ENCODE data around the gene STAMBP. TPM values are rescaled to one million over a fixed set of nuclear protein-coding genes. Genes with fewer than 3 reads are reported as not detected.

STAMBP gene
- total and polyA plus RNA-seq, 2 donors (not counting 1 experiment from before 2014, with no cell fraction given), result 23.3 to 44.2 TPM

- H3K4me2 ChIP-seq (ENCODE audit: extremely low read depth, insufficient read depth, low read length), result no peak overlapping the region
These were observed 10.3 kb downstream of the STAMBP start for GRCh38 chr2:73838889-73839534.

GRCh38 chr2:73839653-73840411 lies 11.1 kb downstream of the STAMBP start:
- Histone ChIP-seq H3K79me2 (ENCODE audit: control insufficient read depth, insufficient read depth, low read length) (no peaks in the 10 kb centered on the region), H3K27me3 (ENCODE audit: control insufficient read depth, insufficient read depth, low read length) (no peaks in the 10 kb centered on the region), H3K9me3 (ENCODE audit: control insufficient read depth, insufficient read depth, low read depth, low read length) (no peaks in the 10 kb centered on the region), H2AFZ (ENCODE audit: low read length) (no peak overlapping the region), H3K4me3 (replicated peaks in 1 of 4; ENCODE audit: control extremely low read depth in 1 of 4, insufficient read depth in 1 of 4, low read depth in 3 of 4, low read length in 4 of 4) (no peak overlapping the region), H4K20me1 (ENCODE audit: control insufficient read depth, extremely low read depth, insufficient read depth, low read length) (no peaks in the 10 kb centered on the region), H3K27ac (ENCODE audit: insufficient read depth, low read length) (no peak overlapping the region), H3K9ac (ENCODE audit: insufficient read depth, low read length) (no peak overlapping the region), H3K4me1 (ENCODE audit: control insufficient read depth, extremely low read depth, insufficient read depth, low read length) (no peaks in the 10 kb centered on the region), H3K4me2 (ENCODE audit: extremely low read depth, insufficient read depth, low read length) (no peak overlapping the region), H3K36me3 (ENCODE audit: control insufficient read depth, insufficient read depth, low read length) (peaks cover 1% of the 10 kb centered on the region)
- TF ChIP-seq CTCF (conservative IDR thresholded peaks at IDR 0.05 in 1 of 2, IDR thresholded peaks at IDR 0.05 in 1 of 2; ENCODE audit: low read depth in 1 of 2, low read length in 2 of 2), result no peak
- no peak for TF ChIP-seq EZH2 (IDR thresholded peaks at IDR 0.05; ENCODE audit: low read length, missing control alignments)
- DNase-seq (ENCODE audit: low read depth in 2 of 2), result peak in 1 of 2 donors; percentile 30

More at GRCh38 chr2:73838889-73839534, 10.3 kb downstream of the STAMBP start:
- Histone ChIP-seq H2AFZ (ENCODE audit: low read length) (no peak overlapping the region), H3K36me3 (ENCODE audit: control insufficient read depth, insufficient read depth, low read length) (no peaks in the 10 kb centered on the region), H3K79me2 (ENCODE audit: control insufficient read depth, insufficient read depth, low read length) (no peaks in the 10 kb centered on the region), H3K27ac (ENCODE audit: insufficient read depth, low read length) (no peak overlapping the region), H3K4me1 (ENCODE audit: control insufficient read depth, extremely low read depth, insufficient read depth, low read length) (no peaks in the 10 kb centered on the region), H3K4me3 (replicated peaks in 1 of 4; ENCODE audit: control extremely low read depth in 1 of 4, insufficient read depth in 1 of 4, low read depth in 3 of 4, low read length in 4 of 4) (no peak overlapping the region), H3K9me3 (ENCODE audit: control insufficient read depth, insufficient read depth, low read depth, low read length) (no peaks in the 10 kb centered on the region), H4K20me1 (ENCODE audit: control insufficient read depth, extremely low read depth, insufficient read depth, low read length) (no peaks in the 10 kb centered on the region), H3K9ac (ENCODE audit: insufficient read depth, low read length) (no peak overlapping the region), H3K27me3 (ENCODE audit: control insufficient read depth, insufficient read depth, low read length) (no peaks in the 10 kb centered on the region)
- DNase-seq (ENCODE audit: low read depth in 2 of 2), result peak in 1 of 2 donors; percentile 64
- TF ChIP-seq EZH2 (IDR thresholded peaks at IDR 0.05; ENCODE audit: low read length, missing control alignments) (no peak), CTCF (conservative IDR thresholded peaks at IDR 0.05 in 1 of 2, IDR thresholded peaks at IDR 0.05 in 1 of 2; ENCODE audit: low read depth in 1 of 2, low read length in 2 of 2) (no peak)

GRCh38 chr2:73841912-73842738 lies 13.4 kb downstream of the STAMBP start:
- Histone ChIP-seq H3K4me3 (replicated peaks in 1 of 4; ENCODE audit: control extremely low read depth in 1 of 4, insufficient read depth in 1 of 4, low read depth in 3 of 4, low read length in 4 of 4) (no peak overlapping the region), H3K9ac (ENCODE audit: insufficient read depth, low read length) (no peak overlapping the region), H3K27me3 (ENCODE audit: control insufficient read depth, insufficient read depth, low read length) (no peaks in the 10 kb centered on the region), H3K9me3 (ENCODE audit: control insufficient read depth, insufficient read depth, low read depth, low read length) (no peaks in the 10 kb centered on the region), H3K79me2 (ENCODE audit: control insufficient read depth, insufficient read depth, low read length) (no peaks in the 10 kb centered on the region), H3K27ac (ENCODE audit: insufficient read depth, low read length) (no peak overlapping the region), H3K4me1 (ENCODE audit: control insufficient read depth, extremely low read depth, insufficient read depth, low read length) (no peaks in the 10 kb centered on the region), H2AFZ (ENCODE audit: low read length) (no peak overlapping the region), H3K4me2 (ENCODE audit: extremely low read depth, insufficient read depth, low read length) (no peak overlapping the region), H3K36me3 (ENCODE audit: control insufficient read depth, insufficient read depth, low read length) (peaks cover 3% of the 10 kb centered on the region), H4K20me1 (ENCODE audit: control insufficient read depth, extremely low read depth, insufficient read depth, low read length) (no peaks in the 10 kb centered on the region)
- no peak for DNase-seq (ENCODE audit: low read depth in 2 of 2)
- TF ChIP-seq EZH2 (IDR thresholded peaks at IDR 0.05; ENCODE audit: low read length, missing control alignments) (no peak), CTCF (conservative IDR thresholded peaks at IDR 0.05 in 1 of 2, IDR thresholded peaks at IDR 0.05 in 1 of 2; ENCODE audit: low read depth in 1 of 2, low read length in 2 of 2) (no peak)
